Lower lobe of right lung (tissue), 2 donors: ENCODE measurements around the gene GREB1L. TPM values are rescaled to one million over a fixed set of nuclear protein-coding genes. Genes with fewer than 3 reads are reported as not detected.
"Not testable (repeated sequence)": the region's sequence is repeated elsewhere in the genome, so short reads cannot be mapped to it uniquely, and the experiment has no call there.

Experiments
- ATAC-seq, 2 donors: fragments of 200-7000 bp; cut with Tn5 transposase; one replicate each; pipeline ENCODE4 v1.9.1; 2020 to 2022; ENCODE audit warnings: mild to moderate bottlenecking in 2 of 2, moderate library complexity in 2 of 2
- DNase-seq: peaks from one replicate; pipeline ENCODE4 v3.0.0-alpha.2; 2020
- H3K27ac ChIP-seq: fragments of 200-600 bp; one replicate; pipeline ENCODE4 v1.8.0; 2022
- H3K27me3 ChIP-seq: fragments of 200-600 bp; one replicate; pipeline ENCODE4 v1.8.0; 2022; ENCODE audit warnings: low read depth
- H3K36me3 ChIP-seq: fragments of 200-600 bp; one replicate; pipeline ENCODE4 v1.8.0; 2022; ENCODE audit warnings: mild to moderate bottlenecking
- H3K4me1 ChIP-seq: fragments of 200-600 bp; one replicate; pipeline ENCODE4 v1.8.0; 2022
- H3K4me3 ChIP-seq: fragments of 200-600 bp; one replicate; pipeline ENCODE4 v1.8.0; 2022; ENCODE audit warnings: mild to moderate bottlenecking
- H3K9me3 ChIP-seq: fragments of 200-600 bp; one replicate; pipeline ENCODE4 v1.8.0; 2022
- CTCF ChIP-seq: fragments of 200-600 bp; IDR thresholded peaks from one replicate; pipeline ENCODE4 v1.8.0; 2022; ENCODE audit warnings: antibody characterized with exemption, mild to moderate bottlenecking
- intact Hi-C: fragments of 100-400 bp; cut with DNase I; formaldehyde crosslinking; loops from one replicate; pipeline ENCODE4 v1.11.0; 2022
- total RNA-seq: library from RNA; stranded (reverse); fragmentation: NEBNext Ultra II Directional; extraction: Animal tissue kit (Norgen Biotek cat#: 25700); gene quantifications from one replicate; pipeline ENCODE4 v1.2.1, GENCODE V29; 2021
- donor health status: DM: no; HTN: yes; CAD: no; lungs with severe emphysema.

GREB1L gene
- total RNA-seq, 1 donor from 2014 or later = 0.74 TPM

GRCh38 chr18:21314724-21315123 lies 72.7 kb downstream of the GREB1L start:
- intact Hi-C loops = no loop called here

GRCh38 chr18:21315126-21315525 lies 73.1 kb downstream of the GREB1L start:
- H3K27ac ChIP-seq, H3K27me3 ChIP-seq, DNase-seq, ATAC-seq, H3K9me3 ChIP-seq, H3K4me1 ChIP-seq, H3K36me3 ChIP-seq, intact Hi-C loops, H3K4me3 ChIP-seq: not testable (repeated sequence)

More at GRCh38 chr18:21314724-21315123, 72.7 kb downstream of the GREB1L start:
- Histone ChIP-seq H3K4me1 (no peaks in the 10 kb centered on the region), H3K27ac (no peak overlapping the region), H3K9me3 (no peaks in the 10 kb centered on the region), H3K27me3 (no peaks in the 10 kb centered on the region), H3K36me3 (no peaks in the 10 kb centered on the region), H3K4me3 (no peak overlapping the region)
- ATAC-seq (no peak), DNase-seq (no peak)
- no peak for TF ChIP-seq CTCF

GRCh38 chr18:21315741-21316197 lies 73.7 kb downstream of the GREB1L start:
- no peak for TF ChIP-seq CTCF
- intact Hi-C loops = no loop called here
- no peak overlapping the region for H3K4me3 ChIP-seq
- no peaks in the 10 kb centered on the region for H3K36me3 ChIP-seq
- ATAC-seq = no peak
- H3K27me3 ChIP-seq = no peaks in the 10 kb centered on the region
- DNase-seq = no peak
- no peaks in the 10 kb centered on the region for H3K4me1 ChIP-seq
- H3K9me3 ChIP-seq = no peaks in the 10 kb centered on the region
- no peak overlapping the region for H3K27ac ChIP-seq

GRCh38 chr18:21316296-21316695 lies 74.3 kb downstream of the GREB1L start:
- Histone ChIP-seq H3K27ac (no peak overlapping the region), H3K4me3 (no peak overlapping the region), H3K27me3 (no peaks in the 10 kb centered on the region), H3K36me3 (no peaks in the 10 kb centered on the region), H3K9me3 (no peaks in the 10 kb centered on the region), H3K4me1 (no peaks in the 10 kb centered on the region)
- intact Hi-C loops = no loop called here
- DNase-seq (no peak), ATAC-seq (no peak)
- no peak for TF ChIP-seq CTCF

GRCh38 chr18:21321711-21322110 lies 79.7 kb downstream of the GREB1L start:
- TF ChIP-seq CTCF = no peak
- Histone ChIP-seq H3K27me3 (no peaks in the 10 kb centered on the region), H3K36me3 (no peaks in the 10 kb centered on the region), H3K9me3 (no peaks in the 10 kb centered on the region), H3K27ac (no peak overlapping the region), H3K4me3 (no peak overlapping the region), H3K4me1 (no peaks in the 10 kb centered on the region)
- no peak for DNase-seq
- no peak for ATAC-seq
- intact Hi-C loops = no loop called here

- intact Hi-C loops = no loop called here
- H3K4me3 ChIP-seq = no peak overlapping the region
- no peak overlapping the region for H3K27ac ChIP-seq
Measured at GRCh38 chr18:21327101-21327500, 85.1 kb downstream of the GREB1L start.

More at GRCh38 chr18:21327101-21327500, 85.1 kb downstream of the GREB1L start:
- ATAC-seq (no peak), DNase-seq (no peak)
- no peaks in the 10 kb centered on the region for H3K9me3 ChIP-seq
- TF ChIP-seq CTCF = no peak
- H3K4me1 ChIP-seq = no peaks in the 10 kb centered on the region
- no peaks in the 10 kb centered on the region for H3K27me3 ChIP-seq
- H3K36me3 ChIP-seq = no peaks in the 10 kb centered on the region
